DND-41 (cell line): ENCODE results near the gene UBAP1.

Source experiments
- EZH2 ChIP-seq: IDR thresholded peaks from 3 replicates; pipeline ENCODE4 v1.6.1; 2012; ENCODE audit warnings: borderline replicate concordance, low read depth, mild to moderate bottlenecking, moderate library complexity, low read length, inconsistent platforms; ENCODE audit not compliant: severe bottlenecking
- TF ChIP-seq, protein P1 (sequence below): IDR thresholded peaks from 2 replicates; pipeline ENCODE4 v1.5.1; 2012; ENCODE audit warnings: borderline replicate concordance, low read length, moderate library complexity, mild to moderate bottlenecking; ENCODE audit not compliant: poor library complexity, severe bottlenecking; ENCODE audit errors: extremely low read depth

DNA sequence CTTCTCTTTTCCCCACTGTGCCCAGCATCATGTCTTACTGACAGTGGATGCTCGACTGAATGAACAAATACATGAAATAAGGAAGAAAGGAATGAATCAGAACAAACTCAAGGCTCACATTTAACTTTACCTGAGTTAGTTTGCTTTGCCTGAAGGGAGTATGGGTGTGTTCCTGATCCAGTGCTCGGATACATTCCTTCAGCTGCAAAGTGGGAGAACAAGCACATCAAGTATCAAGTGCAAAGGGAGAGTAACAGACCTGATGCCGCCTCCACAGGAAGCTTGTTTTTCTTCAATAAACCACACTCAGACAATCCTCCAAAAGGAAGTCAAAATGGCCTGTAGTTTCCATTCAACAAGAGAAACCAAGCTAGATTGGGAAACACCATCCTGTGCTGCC lies 84.1 kb downstream of the UBAP1 start:
- TF ChIP-seq, protein P1, sequence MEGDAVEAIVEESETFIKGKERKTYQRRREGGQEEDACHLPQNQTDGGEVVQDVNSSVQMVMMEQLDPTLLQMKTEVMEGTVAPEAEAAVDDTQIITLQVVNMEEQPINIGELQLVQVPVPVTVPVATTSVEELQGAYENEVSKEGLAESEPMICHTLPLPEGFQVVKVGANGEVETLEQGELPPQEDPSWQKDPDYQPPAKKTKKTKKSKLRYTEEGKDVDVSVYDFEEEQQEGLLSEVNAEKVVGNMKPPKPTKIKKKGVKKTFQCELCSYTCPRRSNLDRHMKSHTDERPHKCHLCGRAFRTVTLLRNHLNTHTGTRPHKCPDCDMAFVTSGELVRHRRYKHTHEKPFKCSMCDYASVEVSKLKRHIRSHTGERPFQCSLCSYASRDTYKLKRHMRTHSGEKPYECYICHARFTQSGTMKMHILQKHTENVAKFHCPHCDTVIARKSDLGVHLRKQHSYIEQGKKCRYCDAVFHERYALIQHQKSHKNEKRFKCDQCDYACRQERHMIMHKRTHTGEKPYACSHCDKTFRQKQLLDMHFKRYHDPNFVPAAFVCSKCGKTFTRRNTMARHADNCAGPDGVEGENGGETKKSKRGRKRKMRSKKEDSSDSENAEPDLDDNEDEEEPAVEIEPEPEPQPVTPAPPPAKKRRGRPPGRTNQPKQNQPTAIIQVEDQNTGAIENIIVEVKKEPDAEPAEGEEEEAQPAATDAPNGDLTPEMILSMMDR = no peak
- TF ChIP-seq EZH2 = no peak
